Measurements from ENCODE around the gene UBE2G2.

The UBE2G2 gene

DNA sequence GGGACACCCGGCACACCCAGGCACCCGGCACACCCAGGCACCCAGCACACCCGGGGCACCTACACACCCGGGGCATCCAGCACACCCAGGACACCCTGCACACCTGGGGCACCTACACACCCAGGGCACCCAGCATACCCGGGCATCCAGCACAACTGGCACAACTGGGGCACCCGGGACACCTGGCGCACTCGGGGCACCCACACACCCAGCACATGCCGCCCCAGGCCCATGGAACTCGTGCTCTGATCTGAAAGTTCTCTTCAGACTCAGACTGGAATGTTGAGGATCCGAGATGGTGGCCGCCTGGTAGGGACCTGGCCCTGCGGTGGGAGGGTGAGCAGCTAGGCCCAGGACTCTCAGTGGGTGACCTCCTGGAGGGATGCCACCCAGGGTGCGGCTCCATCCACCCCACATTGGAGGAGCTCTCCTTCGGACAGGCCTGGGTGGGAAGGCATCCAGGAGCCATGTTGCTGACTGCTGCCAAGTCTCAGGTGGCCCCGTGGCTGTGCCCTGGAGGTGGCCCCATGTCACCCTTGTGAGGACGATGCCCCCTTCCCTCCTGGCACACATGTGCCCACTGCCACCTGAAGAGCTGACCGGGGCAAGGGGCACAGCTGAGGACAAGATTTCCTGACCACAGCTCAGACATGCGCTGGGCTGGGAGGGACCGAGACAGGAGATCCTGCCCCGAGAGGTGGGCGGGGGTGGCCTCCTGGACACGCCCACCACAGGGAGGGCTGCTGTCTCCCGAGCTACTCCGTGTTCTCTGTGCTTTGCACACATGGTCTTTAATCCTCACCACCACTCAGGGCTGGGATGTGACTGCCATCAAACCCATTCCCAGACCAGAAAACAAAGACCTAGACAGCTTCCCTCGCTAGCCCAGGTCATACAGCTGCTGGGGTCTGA lies 37.0 kb downstream of the UBE2G2 start:
- no peak for DNase-seq (ENCODE audit: low read depth in 3 of 3)

DNA sequence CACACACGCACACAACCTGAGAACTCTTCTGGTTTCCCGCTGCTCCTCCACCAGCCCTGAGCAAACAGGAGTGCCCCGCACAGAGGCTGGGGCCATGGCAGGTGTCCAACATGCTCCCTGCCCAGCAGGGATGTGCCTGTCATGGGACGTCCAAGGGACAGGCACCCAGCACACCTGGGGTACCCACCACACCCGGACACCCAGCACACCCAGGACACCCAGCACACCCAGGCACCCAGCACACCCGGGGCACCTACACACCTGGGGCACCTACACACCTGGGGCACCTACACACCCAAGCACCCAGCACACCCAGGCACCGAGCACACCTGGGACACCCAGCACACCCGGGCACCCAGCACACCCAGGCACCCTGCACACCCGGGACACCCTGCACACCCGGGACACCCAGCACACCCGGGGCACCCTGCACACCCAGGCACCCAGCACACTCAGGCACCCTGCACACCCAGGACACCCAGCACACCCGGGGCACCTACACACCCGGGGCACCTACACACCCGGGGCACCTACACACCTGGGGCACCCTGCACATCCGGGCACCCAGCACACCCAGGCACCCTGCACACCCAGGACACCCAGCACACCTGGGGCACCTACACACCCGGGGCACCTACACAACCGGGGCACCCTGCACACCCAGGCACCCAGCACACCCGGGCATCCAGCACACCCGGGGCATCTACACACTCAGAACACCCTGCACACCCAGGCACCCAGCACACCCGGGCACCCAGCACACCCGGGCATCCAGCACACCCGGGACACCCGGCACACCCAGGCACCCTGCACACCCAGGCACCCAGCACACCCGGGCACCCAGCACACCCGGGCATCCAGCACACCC lies 37.9 kb downstream of the UBE2G2 start:
- DNase-seq (ENCODE audit: low read depth in 3 of 3), result no peak

DNA sequence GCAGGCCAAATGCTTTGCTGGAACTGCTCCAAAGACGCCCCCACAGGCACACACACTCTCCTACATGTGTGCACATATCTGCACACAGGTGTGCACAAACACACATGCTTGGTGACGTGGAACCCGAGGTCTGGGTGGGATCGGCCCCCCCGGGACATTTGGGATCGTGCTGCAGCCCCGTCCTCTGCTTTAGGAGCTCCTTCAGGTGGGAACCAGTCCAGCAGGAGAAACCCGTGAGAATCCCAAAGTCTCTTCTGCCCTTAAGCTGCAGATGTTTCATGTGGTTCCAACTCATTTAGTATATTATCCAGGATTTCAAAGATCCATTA lies 38.6 kb downstream of the UBE2G2 start:
- DNase-seq (ENCODE audit: low read depth in 3 of 3), result no peak

DNA sequence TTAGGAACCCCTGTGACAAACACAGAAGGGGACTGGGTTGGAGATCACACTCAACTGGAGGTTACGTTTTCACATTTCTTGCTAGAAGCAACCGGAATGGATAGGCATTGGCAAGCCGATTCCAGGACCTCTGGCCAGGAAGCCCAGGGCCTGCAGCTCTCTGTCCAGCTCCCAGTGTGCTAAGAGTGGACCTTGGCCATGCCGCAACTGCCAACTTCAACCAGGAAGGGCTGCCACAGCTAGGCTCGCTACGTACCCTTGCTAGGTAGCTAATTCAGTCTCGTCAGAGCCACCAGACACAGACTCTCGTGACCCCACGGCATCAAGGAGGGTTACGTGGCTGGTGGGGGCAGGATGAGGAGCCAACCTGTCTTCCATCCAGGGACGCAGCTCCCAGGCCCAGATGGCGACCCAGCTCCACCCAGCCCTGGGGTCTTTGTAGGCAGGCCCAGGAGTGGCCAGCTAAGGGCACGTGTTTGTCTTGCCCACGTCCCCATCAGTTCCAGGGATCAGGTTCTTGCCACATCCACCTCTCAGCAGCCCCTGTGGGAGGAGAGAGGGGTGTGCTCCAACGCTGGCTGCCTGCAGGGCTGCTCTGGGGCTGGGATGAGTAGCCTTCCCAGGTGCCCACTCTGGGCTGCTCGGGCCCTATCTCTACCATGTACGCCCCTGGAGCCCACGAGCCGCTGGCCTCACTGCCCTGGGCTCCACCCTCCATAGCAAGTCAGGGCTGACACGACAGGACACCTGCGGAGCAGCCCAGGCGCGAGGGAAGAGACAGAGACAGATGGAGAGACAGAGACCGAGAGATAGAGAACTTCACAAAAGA lies 39.2 kb downstream of the UBE2G2 start:
- no peak for DNase-seq (ENCODE audit: low read depth in 3 of 3)

DNA sequence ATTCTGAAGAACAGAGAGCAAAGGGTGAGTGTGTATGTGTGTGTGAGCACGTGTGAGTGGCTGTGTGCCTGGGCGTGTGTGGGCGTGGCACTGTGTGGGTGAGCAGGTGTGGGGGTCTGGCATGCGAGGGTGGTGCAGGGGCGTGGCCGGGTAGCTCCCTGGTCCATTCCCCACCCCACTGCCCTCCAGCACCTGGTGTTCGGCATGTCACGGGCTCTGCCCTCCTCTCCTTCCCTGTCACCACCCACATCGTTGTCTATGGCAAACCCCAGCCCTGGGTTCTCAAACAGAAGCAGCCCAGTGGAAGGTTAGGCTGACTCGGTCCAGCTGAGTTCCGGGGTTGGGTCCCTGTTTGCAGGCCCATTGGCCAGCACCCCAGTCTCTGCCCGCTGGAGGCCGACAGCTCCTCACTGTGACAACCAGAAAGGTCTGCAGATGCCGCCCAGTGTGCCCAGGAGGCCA lies 39.8 kb downstream of the UBE2G2 start:
- no peak for DNase-seq (ENCODE audit: low read depth in 3 of 3)

DNA sequence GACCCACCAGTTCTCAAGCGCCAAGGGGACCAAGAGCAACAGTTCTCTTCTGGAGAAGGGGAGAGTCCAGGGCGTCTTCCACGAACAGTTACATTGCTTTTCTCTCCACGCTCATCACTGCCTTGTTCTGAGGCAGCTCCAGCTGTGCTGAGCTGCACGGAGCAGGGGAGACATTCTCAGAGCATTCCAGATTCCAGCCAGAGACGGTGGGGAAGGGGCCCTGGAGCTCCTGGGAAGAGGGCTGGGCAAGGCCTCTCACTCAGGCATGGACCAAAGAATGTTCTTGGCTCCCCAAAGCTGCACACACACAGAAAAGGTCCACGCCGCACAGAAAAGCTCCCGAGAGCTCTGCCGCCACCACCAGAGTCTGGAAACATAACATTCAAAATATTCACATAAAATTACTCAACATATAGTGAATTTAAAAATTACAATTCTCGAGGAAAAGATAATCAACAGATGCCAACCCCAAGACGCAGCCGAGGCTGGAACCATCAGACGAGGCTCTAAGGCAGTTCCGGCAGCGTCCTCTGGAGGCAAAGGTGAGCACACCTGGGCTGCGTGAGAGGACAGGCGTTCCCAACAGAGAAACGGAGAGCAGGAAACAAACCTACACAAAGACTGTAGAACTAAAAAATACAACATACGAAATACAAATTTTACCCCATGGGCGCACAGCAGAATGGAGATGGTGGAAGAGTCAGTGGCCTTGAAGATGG lies 40.5 kb downstream of the UBE2G2 start:
- no peak for DNase-seq (ENCODE audit: low read depth in 3 of 3)

DNA sequence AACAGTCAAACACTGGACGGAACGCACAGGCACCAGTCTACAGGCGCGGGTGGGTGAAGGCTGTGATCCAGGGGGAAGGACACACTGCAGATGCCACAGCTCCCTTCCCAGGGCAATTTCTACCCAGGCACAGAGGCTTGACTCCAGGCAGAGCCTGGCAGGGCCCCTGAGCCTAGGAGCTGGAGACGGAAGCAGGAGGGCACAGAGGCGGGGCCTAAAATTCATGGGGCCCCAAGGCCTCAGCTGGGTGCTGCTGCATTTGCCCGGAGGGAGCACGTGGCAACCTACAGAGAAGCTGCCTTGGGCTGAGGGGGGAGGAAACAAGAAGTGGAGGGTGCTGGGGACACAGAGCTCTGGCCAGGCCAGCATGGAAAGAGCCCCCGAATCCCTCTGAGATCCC lies 41.2 kb downstream of the UBE2G2 start:
- DNase-seq (ENCODE audit: low read depth in 3 of 3), result no peak

DNA sequence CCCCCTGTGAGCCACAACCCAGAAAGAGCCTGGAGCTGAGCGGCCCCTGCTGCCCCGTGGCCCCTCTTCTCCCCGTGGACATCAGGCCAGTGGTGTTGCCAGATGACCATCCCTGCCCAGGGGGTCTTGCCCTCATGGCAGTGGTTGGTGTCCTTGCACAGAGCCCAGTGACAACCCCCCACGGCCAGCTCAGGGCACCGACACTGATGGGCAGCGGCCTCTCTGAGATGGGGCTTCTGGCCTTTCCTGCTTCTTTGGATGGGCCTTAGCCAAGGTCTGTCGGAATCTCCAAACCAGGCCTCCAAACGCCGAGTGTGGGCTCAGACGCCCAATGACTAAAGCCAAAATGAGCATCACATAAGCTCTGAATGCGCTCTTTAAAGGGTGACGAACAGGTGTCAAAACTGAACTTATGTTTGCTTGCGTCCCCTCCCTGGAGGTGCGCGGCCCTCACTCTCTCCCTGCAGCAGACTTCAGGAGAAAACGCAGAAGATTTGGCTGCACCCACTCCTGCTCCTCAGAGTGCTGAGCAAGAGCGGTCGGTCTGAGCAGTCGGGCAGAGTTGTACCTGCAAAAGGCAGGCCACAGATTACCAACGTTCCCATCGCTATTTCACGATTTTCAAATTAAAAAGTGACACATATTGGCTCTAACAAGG lies 41.9 kb downstream of the UBE2G2 start:
- DNase-seq (ENCODE audit: low read depth in 3 of 3), result no peak

DNA sequence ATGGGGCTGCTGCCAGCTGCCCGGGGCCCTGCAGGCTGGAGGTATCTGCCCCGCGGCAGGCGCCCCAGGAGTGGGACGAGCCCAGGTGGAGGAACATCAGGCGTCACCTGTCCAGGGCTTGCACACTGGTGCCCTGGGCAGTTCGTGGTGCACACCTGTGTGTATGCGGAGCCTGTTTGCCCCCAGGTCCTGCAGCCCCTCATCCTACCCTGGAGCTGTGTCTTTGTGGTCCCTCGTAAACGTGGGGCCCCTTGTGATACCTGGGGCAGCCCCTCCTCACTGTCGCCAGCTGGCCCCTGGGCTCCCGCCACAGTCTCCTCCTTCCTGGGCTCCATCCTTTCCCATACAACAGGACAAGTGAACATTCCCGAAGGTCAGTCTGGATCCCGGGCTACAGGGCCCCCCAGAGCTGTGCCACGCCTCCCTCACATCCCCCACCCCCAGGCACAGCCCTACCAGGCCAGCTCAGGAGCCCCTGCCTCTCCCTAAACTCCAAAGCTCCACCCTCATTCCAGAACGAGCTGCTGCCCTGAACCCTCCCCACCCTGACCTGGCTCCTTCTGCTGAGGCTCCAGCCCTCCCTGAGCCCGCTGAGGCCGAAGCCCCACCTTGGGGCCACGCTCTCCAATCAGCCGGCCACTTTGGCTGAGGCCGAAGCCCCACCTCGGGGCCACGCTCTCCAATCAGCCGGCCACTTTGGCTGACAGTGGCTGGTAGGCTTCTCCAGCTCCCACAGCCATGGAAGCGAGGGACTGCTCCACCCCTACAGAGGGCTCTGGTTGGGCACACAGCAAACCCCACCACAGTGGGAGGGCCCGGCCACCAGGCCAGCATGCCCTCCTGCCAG lies 42.6 kb downstream of the UBE2G2 start:
- no peak for DNase-seq (ENCODE audit: low read depth in 3 of 3)

DNA sequence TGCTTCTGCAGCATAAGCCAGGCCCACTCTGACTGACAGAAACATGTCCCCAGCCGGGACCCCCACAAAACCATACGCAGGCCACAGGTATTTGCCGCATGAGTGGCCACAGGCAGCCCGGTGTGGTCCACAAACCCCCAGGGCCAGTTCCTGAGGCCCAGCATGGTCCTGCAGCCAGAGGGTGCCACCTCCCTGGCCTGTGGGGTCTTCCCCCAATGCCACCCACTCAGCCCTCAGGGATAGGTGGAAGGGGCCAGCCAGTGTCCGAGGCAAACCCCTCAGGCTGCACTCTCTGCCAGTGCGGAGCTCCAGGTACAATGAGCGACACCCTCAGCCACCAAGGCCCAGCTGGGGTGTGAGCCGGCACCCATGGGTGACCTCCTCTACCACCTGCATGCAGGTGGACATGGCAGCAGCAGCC lies 43.5 kb downstream of the UBE2G2 start:
- DNase-seq (ENCODE audit: low read depth in 3 of 3), result no peak

DNA sequence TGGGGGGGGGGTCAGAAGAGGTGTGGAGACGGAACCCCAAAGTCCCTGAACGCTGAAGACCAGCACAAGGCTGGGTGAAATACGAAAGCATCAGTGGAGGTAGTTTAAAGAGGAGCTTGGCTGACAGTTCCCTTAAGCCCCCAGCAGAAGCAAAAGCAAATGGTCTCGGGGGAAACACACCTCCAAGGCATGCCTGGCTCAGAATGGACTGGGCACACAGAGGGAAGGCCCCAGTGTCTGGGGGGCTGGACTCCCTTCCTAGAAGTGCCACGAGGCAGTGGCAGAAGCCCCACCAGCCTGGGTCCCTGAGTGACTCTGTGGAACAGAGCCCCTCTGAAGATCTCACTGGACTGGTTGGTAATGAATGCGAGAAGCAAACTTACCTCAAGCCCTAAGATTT lies 43.9 kb downstream of the UBE2G2 start:
- no peak for DNase-seq (ENCODE audit: low read depth in 3 of 3)

DNA sequence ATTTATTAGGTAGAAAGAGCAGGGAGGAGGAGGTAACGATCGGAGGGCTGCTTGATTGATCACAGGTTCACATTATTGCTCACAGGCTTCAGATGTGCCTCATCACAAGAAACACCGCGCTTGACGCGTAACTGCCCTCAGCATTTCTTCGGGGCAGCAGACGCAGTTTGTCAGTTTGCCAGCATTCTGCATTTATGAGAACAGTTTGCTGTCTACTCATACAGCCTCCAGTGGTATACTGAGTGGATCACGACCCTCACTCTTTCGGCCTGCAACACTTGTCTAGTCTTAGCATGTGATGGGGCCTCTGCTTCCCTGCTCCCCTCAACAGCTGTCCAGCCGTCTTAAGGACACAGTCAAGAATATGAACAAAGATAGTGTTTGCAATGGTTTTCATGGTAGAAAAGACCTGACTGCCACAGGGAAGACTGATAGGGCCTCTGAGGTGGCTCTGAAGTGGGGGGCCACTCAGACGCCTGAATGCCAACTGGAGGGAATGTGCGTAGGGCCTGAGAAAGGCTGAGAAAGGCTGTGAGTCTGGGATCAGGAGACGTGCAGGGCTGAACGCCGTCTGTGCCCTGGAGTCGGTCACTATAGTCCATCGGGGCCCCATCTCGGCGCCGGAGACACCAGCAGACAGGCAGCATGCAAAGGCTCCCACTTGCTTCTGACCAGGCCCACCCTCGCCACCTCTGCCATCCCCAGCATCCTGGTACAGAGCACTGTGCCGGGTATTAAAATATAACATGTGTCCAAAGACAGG lies 45.0 kb downstream of the UBE2G2 start:
- no peak for DNase-seq (ENCODE audit: low read depth in 3 of 3)

DNA sequence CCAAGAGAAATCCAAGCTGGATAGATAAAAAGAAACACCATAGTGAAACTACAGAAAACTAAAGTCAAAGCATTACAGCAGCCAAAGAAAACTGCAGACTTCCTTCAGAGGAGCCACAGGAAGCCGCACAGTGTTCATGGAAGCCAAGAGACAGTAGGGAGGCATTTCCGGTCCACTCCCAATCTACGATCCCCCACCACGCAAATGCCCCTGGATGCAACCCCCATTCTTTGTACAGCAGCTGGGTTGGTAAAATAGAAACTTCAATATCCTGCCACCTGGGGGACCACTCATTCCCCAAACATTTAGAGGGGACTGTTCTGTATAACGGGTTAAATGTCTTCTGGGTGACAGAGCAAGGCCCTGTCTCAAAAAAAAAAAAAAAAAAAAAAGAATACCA lies 46.4 kb downstream of the UBE2G2 start:
- no peak for DNase-seq (ENCODE audit: low read depth in 3 of 3)

DNA sequence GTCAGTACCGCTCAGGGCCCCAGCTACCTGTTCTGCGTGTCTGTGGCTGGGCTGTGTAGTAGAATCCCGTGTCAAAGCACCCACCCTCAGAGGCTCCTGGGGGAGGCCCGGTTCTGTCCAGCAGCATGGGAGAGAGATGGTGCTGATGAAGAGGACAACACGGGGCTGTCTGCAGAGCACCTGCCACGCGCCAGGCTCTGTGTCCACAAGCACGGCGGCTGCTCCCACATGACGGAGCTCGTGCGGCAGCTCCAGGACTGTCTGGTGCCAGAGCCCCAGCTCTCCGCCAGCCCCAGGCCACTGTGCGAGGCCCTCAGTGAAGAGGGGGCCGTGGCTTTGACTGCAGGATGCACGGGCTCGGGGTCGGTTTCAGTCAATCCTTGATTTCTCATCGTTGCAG lies 48.3 kb downstream of the UBE2G2 start:
- DNase-seq (ENCODE audit: low read depth in 3 of 3), result no peak

DNA sequence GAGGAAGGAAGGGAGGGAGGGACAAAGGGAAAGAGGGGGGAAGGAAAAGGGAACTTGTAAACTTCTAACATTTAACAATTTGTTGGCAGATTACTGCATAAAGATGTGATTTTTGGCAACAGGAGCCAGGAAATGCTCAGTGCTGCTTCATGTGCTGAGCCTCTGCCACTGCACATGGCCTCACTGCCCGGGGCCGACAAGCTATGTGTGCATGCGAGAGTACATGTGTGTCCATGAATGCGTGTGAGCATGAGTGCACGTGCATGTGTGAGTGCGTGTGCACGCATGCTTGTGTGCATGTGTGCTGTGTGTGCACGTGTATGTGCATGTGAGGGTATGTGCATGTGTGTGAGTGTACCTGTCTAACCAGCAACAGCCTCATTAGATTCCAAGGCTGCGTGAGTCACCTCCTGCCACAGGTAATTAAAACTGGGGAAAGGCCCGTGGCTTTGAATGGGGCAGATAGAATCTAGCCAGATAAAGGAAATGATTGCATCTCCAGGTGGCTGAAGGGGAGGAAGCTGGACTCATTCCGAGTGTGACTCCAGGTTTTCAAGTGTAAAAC lies 48.9 kb downstream of the UBE2G2 start:
- no peak for DNase-seq (ENCODE audit: low read depth in 3 of 3)

DNA sequence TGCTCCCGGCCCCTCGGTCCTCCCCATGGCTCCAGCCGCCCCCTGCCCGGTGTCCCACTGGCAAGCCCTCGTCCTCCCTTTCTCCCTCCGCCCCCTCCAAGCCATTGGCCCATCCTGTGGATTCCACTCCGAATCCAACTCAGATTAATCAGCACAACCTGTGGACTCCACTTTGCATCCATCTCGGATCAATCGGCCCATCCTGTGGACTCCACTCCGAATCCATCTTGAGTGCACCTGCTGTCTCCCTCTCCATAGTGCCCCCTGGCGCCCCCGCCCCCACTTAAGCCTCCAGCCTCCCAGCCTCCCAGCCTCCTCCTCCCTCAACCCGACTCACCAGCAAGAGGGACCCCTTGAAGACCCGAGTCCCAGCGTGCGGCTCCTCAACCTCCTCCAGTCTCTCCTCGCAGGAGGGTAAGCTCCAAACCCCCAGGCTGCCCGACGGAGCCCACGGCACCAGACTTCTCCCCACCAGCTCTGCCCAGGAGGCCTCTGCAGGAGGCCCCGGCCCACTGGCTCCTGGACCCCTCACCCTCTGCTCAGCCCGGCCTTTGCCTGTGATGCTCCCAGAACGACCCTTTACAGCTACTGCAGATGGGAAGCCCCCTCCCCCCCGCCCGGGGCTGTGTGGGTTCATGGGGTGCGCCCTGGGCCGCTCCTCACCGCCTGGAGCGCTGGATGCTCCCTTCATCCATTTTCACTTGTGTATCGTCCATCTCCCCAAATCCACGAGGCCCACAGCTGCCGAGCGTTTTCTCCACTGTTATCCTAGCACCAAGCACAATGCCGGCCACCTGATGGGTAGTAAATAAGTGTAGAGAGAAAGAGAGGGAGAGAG lies 49.6 kb downstream of the UBE2G2 start:
- no peak for DNase-seq (ENCODE audit: low read depth in 3 of 3)

DNA sequence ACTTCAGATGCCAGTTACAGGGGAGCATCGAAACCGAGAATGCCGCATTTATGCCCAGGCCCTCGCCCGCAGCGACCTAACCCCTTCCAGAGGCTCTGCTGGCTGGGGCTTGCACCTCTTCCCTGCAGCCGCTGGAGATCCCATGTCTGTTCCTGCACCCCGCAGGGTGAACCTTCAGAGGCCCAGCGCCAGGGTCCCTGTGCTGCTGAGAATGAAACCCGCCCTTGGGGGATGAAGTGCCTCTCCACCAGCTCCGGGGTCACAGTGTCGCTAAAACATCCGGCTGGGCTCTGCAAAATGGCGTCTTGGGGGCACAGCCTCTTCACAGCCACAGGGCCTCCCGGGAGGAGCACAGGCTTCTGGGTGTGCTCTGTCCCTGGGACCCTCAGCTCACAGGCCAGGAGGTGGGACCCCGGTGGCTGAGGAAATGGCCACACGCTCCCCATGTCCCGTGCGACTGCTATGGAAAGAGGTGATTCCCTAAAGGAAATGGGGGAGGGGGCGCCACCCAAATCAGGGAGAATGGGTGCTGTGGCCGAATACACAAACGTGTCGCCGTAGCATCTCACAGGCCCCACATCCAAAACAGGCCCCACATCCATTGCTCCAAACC lies 50.3 kb downstream of the UBE2G2 start:
- no peak for DNase-seq (ENCODE audit: low read depth in 3 of 3)

DNA sequence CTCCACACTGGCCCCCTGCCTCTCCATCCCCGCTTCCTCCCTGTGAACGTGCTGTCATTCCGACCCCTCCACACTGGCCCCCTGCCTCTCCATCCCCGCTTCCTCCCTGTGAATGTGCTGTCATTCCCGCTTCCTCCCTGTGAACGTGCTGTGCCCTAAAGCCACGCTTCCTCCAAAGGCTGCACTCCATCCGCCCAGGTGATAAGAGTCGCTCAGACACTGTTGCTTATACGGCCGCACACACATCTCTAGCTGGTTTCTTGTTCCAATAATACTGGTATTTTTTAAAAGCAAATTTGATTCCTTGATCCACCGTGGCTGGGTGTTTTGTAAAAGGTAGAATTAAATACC lies 51.0 kb downstream of the UBE2G2 start:
- no peak for DNase-seq (ENCODE audit: low read depth in 3 of 3)
